H4 (cell line): Measurements from ENCODE around the gene CDK9. TPM values are rescaled to one million over a fixed set of nuclear protein-coding genes. Genes with fewer than 3 reads are reported as not detected.
"Not testable (repeated sequence)": the region's sequence is repeated elsewhere in the genome, so short reads cannot be mapped to it uniquely, and the experiment has no call there.

Experiments
- DNase-seq: peaks from one replicate; pipeline ENCODE4 v3.0.0-alpha.2; 2015; ENCODE audit warnings: low spot score
- total RNA-seq: library from RNA; depleted of rRNA; stranded (reverse); fragments of >200 nt; shearing (Covaris generic); gene quantifications from 2 replicates; pipeline ENCODE4 v1.2.3, GENCODE V29; 2014

CDK9 gene
- total RNA-seq, 1 experiment from 2014 or later = 22.8 TPM

GRCh38 chr9:127780126-127780885, 5.5 kb upstream of the CDK9 start:
- DNase-seq = no peak

GRCh38 chr9:127780909-127781308, 4.9 kb upstream of the CDK9 start:
- DNase-seq = not testable (repeated sequence)

GRCh38 chr9:127781806-127782205, 4.0 kb upstream of the CDK9 start:
- no peak for DNase-seq

GRCh38 chr9:127783111-127784008, 2.5 kb upstream of the CDK9 start:
- DNase-seq = no peak

- DNase-seq = peak; percentile 60
These were observed 556 bp upstream of the CDK9 start for GRCh38 chr9:127785023-127785932.

- no peak for DNase-seq
These were observed 905 bp downstream of the CDK9 start for GRCh38 chr9:127786773-127787104.

GRCh38 chr9:127788337-127789011, 2.6 kb downstream of the CDK9 start:
- no peak for DNase-seq

GRCh38 chr9:127789179-127789578, 3.3 kb downstream of the CDK9 start:
- no peak for DNase-seq

- no peak for DNase-seq
These were observed 4.4 kb downstream of the CDK9 start for GRCh38 chr9:127790094-127790855.

GRCh38 chr9:127791085-127791484, 5.3 kb downstream of the CDK9 start:
- no peak for DNase-seq

- no peak for DNase-seq
These were observed 6.7 kb downstream of the CDK9 start for GRCh38 chr9:127792417-127793031.

- no peak for DNase-seq
These were observed 7.4 kb downstream of the CDK9 start for GRCh38 chr9:127793093-127793708.

GRCh38 chr9:127794001-127794791, 8.4 kb downstream of the CDK9 start:
- DNase-seq = no peak

GRCh38 chr9:127796225-127796813, 10.5 kb downstream of the CDK9 start:
- peak; percentile 44 for DNase-seq

GRCh38 chr9:127796852-127797370, 11.1 kb downstream of the CDK9 start:
- DNase-seq = peak; percentile 70

- DNase-seq = no peak
These were observed 16.2 kb downstream of the CDK9 start for GRCh38 chr9:127801955-127802575.

- DNase-seq = peak; percentile 72
These were observed 17.0 kb downstream of the CDK9 start, which contains the start of gene FPGS for GRCh38 chr9:127802576-127803443. TSS of gene FPGS (plus strand) at chr9:127802882. CDS start at chr9:127802925, 43 bp downstream.
